Vagina (tissue), 2 donors: ENCODE data around the gene RETREG1.

Experiments
- POLR2AphosphoS5 ChIP-seq, 2 donors: sonication (generic); formaldehyde crosslinking; IDR thresholded peaks; one replicate each; pipeline ENCODE4 v1.9.0; 2017; ENCODE audit warnings: antibody characterized with exemption in 2 of 2, mild to moderate bottlenecking in 2 of 2, low read depth in 1 of 2; ENCODE audit not compliant: insufficient read depth in 1 of 2
- TF ChIP-seq, protein P1 (sequence below), 3 experiments: fragments of 450-650 bp in 2 of 3; fragments of 200-600 bp in 1 of 3; sonication (generic) in 1 of 3; IDR thresholded peaks; one replicate each; pipeline ENCODE4 v1.5.1; 2017 to 2019; ENCODE audit warnings: antibody characterized with exemption in 3 of 3, mild to moderate bottlenecking in 2 of 3, moderate library complexity in 2 of 3

DNA sequence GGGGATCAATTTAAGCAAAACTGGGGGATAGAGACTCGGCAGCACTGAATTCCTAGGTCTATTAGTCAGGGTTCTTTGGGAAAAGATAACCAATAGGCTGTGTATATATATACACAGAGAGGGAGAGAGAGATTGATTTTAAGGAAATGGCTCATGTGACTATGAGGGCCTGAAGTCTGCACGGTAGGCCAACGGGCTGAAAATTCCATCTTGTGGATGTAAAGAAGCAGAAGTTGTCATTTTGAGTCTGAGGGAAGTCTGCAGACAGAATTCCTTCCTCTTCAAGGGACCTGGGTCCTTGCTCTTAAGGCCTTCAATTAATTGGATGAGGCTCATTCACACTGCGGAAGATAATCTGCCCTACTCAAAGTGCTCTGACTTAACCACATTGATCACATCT, 91.1 kb downstream of the RETREG1 start:
- no peak for TF ChIP-seq POLR2AphosphoS5 (IDR thresholded peaks at IDR 0.05; ENCODE audit: insufficient read depth in 1 of 2, low read depth in 1 of 2)
- TF ChIP-seq, protein P1, sequence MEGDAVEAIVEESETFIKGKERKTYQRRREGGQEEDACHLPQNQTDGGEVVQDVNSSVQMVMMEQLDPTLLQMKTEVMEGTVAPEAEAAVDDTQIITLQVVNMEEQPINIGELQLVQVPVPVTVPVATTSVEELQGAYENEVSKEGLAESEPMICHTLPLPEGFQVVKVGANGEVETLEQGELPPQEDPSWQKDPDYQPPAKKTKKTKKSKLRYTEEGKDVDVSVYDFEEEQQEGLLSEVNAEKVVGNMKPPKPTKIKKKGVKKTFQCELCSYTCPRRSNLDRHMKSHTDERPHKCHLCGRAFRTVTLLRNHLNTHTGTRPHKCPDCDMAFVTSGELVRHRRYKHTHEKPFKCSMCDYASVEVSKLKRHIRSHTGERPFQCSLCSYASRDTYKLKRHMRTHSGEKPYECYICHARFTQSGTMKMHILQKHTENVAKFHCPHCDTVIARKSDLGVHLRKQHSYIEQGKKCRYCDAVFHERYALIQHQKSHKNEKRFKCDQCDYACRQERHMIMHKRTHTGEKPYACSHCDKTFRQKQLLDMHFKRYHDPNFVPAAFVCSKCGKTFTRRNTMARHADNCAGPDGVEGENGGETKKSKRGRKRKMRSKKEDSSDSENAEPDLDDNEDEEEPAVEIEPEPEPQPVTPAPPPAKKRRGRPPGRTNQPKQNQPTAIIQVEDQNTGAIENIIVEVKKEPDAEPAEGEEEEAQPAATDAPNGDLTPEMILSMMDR (IDR thresholded peaks at IDR 0.05), result no peak
